HL-60 (cell line): ENCODE data around the gene SHB.

Source experiments
- DNase-seq, 2 experiments: peaks; one replicate each; pipeline ENCODE4 v3.0.0-alpha.2; 2010 to 2020; ENCODE audit warnings: low read depth in 1 of 2, low spot score in 1 of 2
- H3K27ac ChIP-seq: fragments of 250-450 bp; sonication (Bioruptor Pico); replicated peaks from 2 replicates; pipeline ENCODE4 v1.5.1; 2020; ENCODE audit warnings: mild to moderate bottlenecking, moderate library complexity
- H3K27me3 ChIP-seq: fragments of 250-450 bp; sonication (Bioruptor Pico); 2 replicates; pipeline ENCODE4 v1.5.1; 2021; ENCODE audit warnings: mild to moderate bottlenecking, moderate library complexity; ENCODE audit not compliant: insufficient read depth, poor library complexity, severe bottlenecking
- H3K4me3 ChIP-seq: replicated peaks from 2 replicates; pipeline ENCODE4 v1.5.1; 2011; ENCODE audit warnings: mild to moderate bottlenecking, control low read depth, low read length; ENCODE audit not compliant: insufficient read depth
- CTCF ChIP-seq: IDR thresholded peaks from one replicate; pipeline ENCODE4 v1.5.1; 2011; ENCODE audit warnings: low read length, control low read depth, inconsistent platforms; ENCODE audit not compliant: insufficient read depth
- GABPA ChIP-seq: IDR thresholded peaks from 2 replicates; pipeline ENCODE4 v1.6.1; 2012; ENCODE audit warnings: low read depth
- POLR2AphosphoS5 ChIP-seq: IDR thresholded peaks from 2 replicates; pipeline ENCODE4 v1.6.1; 2012; ENCODE audit warnings: low read depth
- REST ChIP-seq: IDR thresholded peaks from 2 replicates; pipeline ENCODE4 v1.6.1; 2012; ENCODE audit warnings: low read depth; ENCODE audit not compliant: insufficient replicate concordance
- SPI1 ChIP-seq: IDR thresholded peaks from 2 replicates; pipeline ENCODE4 v1.6.1; 2012; ENCODE audit warnings: low read depth, mild to moderate bottlenecking, borderline replicate concordance

SHB gene

GRCh38 chr9:38064842-38065368, 4.1 kb downstream of the SHB start:
- H3K27ac ChIP-seq = no peak overlapping the region
- DNase-seq = no peak
- TF ChIP-seq CTCF (no peak), GABPA (no peak), REST (no peak), POLR2AphosphoS5 (no peak), SPI1 (no peak)
- H3K4me3 ChIP-seq = no peak overlapping the region
- peaks cover 14% of the 10 kb centered on the region for H3K27me3 ChIP-seq

- TF ChIP-seq SPI1 (no peak), CTCF (no peak), POLR2AphosphoS5 (no peak), REST (no peak), GABPA (no peak)
- no peak overlapping the region for H3K27ac ChIP-seq
- DNase-seq = no peak
- no peak overlapping the region for H3K4me3 ChIP-seq
- H3K27me3 ChIP-seq = peaks cover 14% of the 10 kb centered on the region
Measured at GRCh38 chr9:38063363-38063707, 5.7 kb downstream of the SHB start.

GRCh38 chr9:38062498-38063362, 6.3 kb downstream of the SHB start:
- no peak for DNase-seq
- peaks cover 14% of the 10 kb centered on the region for H3K27me3 ChIP-seq
- no peak overlapping the region for H3K27ac ChIP-seq
- TF ChIP-seq SPI1 (no peak), REST (no peak), GABPA (no peak), POLR2AphosphoS5 (no peak), CTCF (no peak)
- no peak overlapping the region for H3K4me3 ChIP-seq
